Measurements from ENCODE around the gene FRMPD1.

DNA sequence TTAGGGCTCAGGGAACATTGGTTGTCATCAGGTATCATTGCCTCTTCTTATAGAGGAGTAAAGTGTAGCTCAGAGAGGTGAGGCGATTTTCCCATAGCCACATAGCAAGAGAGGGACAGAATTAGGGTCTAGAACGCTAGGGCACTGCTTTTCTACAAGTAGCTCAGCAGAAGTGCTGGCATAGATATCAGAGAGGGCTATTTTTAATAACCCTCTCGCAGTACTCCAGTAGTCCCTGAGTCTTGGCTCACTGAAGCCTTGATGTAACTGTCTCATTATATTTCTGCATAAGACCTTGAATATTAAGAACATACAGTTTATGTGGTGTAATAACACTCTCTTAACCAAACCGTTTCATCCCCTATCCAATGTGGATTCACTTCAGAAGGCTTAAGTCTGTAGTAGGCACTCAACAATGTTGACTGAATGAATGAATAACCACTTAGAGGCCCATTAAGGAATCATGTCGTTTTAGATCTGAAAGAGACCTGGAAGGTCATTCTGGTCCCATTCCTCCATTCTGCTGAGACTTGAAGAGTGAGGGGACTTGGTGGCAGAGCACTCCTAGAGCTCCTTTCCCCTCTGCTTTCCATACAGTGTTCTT is 4.7 kb upstream of the FRMPD1 start:
- TF ChIP-seq, protein P1, sequence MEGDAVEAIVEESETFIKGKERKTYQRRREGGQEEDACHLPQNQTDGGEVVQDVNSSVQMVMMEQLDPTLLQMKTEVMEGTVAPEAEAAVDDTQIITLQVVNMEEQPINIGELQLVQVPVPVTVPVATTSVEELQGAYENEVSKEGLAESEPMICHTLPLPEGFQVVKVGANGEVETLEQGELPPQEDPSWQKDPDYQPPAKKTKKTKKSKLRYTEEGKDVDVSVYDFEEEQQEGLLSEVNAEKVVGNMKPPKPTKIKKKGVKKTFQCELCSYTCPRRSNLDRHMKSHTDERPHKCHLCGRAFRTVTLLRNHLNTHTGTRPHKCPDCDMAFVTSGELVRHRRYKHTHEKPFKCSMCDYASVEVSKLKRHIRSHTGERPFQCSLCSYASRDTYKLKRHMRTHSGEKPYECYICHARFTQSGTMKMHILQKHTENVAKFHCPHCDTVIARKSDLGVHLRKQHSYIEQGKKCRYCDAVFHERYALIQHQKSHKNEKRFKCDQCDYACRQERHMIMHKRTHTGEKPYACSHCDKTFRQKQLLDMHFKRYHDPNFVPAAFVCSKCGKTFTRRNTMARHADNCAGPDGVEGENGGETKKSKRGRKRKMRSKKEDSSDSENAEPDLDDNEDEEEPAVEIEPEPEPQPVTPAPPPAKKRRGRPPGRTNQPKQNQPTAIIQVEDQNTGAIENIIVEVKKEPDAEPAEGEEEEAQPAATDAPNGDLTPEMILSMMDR (conservative IDR thresholded peaks at IDR 0.05) = no peak
- TF ChIP-seq EZH2 (IDR thresholded peaks at IDR 0.05; ENCODE audit: low read depth) = no peak
